SW480 (cell line): ENCODE results near the gene SLC22A5.

Source experiments
- DNase-seq: peaks from one replicate; pipeline ENCODE4 v3.0.0-alpha.2; 2016; ENCODE audit warnings: low spot score

SLC22A5 gene

GRCh38 chr5:132365213-132365612 is 4.3 kb upstream of the SLC22A5 start:
- peak; percentile 88 for DNase-seq

GRCh38 chr5:132368186-132368585 is 1.3 kb upstream of the SLC22A5 start:
- no peak for DNase-seq

- DNase-seq: no peak
These were observed 470 bp upstream of the SLC22A5 start for GRCh38 chr5:132369007-132369473.

- DNase-seq: no peak
These were observed 866 bp downstream of the SLC22A5 start for GRCh38 chr5:132370181-132370970.

- DNase-seq: no peak
These were observed 1.6 kb downstream of the SLC22A5 start for GRCh38 chr5:132370971-132371602.

- no peak for DNase-seq
These were observed 2.1 kb downstream of the SLC22A5 start for GRCh38 chr5:132371603-132371994.

- DNase-seq: no peak
These were observed 2.6 kb downstream of the SLC22A5 start for GRCh38 chr5:132372127-132372526.

GRCh38 chr5:132372542-132372941 is 3.0 kb downstream of the SLC22A5 start:
- no peak for DNase-seq

- DNase-seq: no peak
These were observed 6.4 kb downstream of the SLC22A5 start for GRCh38 chr5:132375957-132376356.

- DNase-seq: no peak
These were observed 7.5 kb downstream of the SLC22A5 start for GRCh38 chr5:132376694-132377641.

- DNase-seq: no peak
These were observed 8.2 kb downstream of the SLC22A5 start for GRCh38 chr5:132377738-132378137.

GRCh38 chr5:132378580-132378979 is 9.1 kb downstream of the SLC22A5 start:
- no peak for DNase-seq

- DNase-seq: no peak
These were observed 10.5 kb downstream of the SLC22A5 start for GRCh38 chr5:132380047-132380446.

GRCh38 chr5:132380741-132381140 is 11.2 kb downstream of the SLC22A5 start:
- no peak for DNase-seq

- no peak for DNase-seq
These were observed 12.1 kb downstream of the SLC22A5 start for GRCh38 chr5:132381614-132382013.

- no peak for DNase-seq
These were observed 13.8 kb downstream of the SLC22A5 start for GRCh38 chr5:132383261-132383660.

GRCh38 chr5:132383984-132384383 is 14.5 kb downstream of the SLC22A5 start:
- DNase-seq: no peak

- no peak for DNase-seq
These were observed 15.1 kb downstream of the SLC22A5 start for GRCh38 chr5:132384506-132385050.

GRCh38 chr5:132385326-132386105 is 16.0 kb downstream of the SLC22A5 start:
- DNase-seq: peak; percentile 73

- DNase-seq: peak; percentile 70
These were observed 17.3 kb downstream of the SLC22A5 start for GRCh38 chr5:132386644-132387286.

- peak; percentile 96 for DNase-seq
These were observed 18.2 kb downstream of the SLC22A5 start for GRCh38 chr5:132387640-132388117.
